Activated naive CD8-positive, alpha-beta T cell treated with anti-CD3 and anti-CD28 coated beads, Interleukin-2, amount 50 U/mL, for 16 hours (primary cell): ENCODE data around the gene CRACR2A.

Experiments
- DNase-seq: peaks from one replicate; pipeline ENCODE4 v3.0.0-alpha.2; 2020; ENCODE audit warnings: low read depth, low spot score

Gene CRACR2A

GRCh38 chr12:3752741-3753486 lies at the start of gene CRACR2A:
TSS of gene CRACR2A (minus strand) at chr12:3753109. CDS start at chr12:3696999, 56,110 bp downstream.
- peak; percentile 73 for DNase-seq

DNA sequence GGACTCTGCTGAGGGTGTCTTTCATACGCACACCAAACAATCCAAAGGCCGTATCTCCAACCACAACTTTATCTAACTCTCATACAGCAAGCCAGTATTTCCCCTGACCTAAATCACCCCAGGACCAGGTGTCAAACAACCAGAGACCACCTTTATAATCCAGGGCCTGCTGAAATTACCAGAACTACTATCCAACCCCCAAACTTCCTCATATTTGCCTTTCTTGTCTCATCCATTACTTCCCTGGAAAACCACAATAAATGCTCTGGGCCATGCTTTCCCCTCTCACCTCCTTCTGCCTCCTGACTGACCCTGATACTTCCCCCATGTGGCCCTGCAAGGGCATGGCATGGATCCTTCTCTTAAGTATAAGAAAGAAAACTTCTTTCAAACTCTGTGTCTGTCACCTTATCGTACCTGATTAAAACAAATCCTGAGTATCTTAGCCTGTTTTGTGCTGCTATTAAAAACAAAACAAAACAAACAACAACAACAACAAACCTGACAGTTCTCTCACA lies 44.7 kb upstream of the CRACR2A start:
- DNase-seq = no peak

DNA sequence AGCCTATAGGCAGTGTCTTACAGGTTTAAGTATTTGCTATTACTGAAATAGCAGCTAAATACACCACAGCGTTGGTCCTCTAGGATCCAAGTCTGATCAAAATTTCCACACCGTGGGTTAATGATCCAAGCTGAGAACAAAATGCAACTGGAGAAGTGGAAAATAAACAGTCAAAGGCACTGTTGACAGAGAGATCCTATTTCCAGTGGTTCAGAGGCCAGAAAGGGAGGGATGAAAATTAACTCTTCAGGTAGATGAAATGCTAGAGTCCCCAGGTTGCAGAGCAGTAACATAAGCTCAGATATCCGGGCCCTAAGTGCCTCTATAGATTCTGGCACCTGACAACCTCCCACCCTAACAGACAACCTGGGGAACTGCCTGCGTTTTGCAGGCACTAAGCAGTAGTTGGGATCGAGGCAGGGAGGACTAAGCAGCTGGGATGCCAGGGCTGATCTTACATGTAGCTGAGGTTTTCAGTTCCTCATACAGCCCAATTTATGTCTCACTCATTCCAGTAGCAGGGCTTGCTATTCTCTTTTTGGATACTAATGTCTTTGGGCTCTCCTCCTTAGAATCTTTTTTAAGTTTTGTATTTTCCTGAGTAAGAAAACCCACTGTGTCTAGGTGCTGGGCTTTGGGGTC lies 42.7 kb upstream of the CRACR2A start:
- DNase-seq = no peak

DNA sequence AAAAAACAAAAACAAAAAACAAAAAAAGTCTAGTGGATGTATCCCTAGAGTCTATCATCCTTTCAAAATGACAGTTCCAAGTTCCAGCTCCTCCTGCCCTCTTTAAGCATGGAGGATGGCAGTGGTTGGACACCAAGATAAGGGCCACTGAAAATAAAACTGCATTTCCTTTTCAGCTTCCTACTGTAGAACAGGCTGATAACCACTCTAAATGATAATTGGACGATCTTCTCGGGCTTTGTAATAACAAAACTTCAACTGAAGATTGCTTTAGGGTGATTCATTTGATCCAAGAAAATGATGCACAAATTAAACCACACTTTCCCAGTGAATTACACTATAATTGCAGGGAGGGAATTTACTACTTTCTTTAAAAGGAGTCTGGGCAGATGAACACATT lies 42.2 kb upstream of the CRACR2A start:
- no peak for DNase-seq

GRCh38 chr12:3792623-3793288 lies 39.8 kb upstream of the CRACR2A start:
- no peak for DNase-seq

GRCh38 chr12:3791256-3791874 lies 38.5 kb upstream of the CRACR2A start:
- no peak for DNase-seq

GRCh38 chr12:3790642-3791041 lies 37.7 kb upstream of the CRACR2A start:
- DNase-seq = no peak

GRCh38 chr12:3789838-3790237 lies 36.9 kb upstream of the CRACR2A start:
- no peak for DNase-seq

- no peak for DNase-seq
Observed at GRCh38 chr12:3777206-3777809, 24.4 kb upstream of the CRACR2A start.

DNA sequence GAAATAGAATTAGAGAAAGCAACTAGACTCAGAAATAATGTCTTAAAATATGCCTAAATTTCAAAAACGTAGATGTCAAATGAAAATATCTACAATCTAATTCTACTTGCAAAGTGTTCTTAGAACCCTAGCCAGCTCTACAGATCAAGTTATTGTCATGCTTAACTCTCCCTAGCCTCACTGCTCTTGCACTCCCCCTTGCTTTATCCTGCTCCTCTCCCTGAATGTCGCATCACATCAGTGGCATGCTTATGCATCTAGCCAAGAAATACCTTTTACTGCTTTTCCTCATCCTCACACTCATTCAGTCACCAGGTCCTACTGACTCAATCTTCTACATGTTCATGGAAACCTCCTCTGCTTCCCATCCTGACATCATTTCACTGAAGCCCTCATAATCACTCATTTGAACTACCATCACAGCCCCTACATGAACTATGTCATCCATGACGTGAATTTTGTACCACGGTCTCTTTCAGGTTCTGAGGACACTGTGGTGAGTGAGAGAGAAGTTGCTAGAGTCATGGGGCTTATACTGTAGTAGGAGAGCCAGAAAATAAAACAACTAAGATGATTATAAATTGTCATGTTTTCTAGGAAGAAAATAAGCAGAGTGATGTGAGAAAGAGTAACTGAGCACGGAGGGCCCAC lies 22.6 kb upstream of the CRACR2A start:
- no peak for DNase-seq

- DNase-seq = no peak
Observed at GRCh38 chr12:3772380-3772779, 19.5 kb upstream of the CRACR2A start.

GRCh38 chr12:3771853-3772252 lies 18.9 kb upstream of the CRACR2A start:
- DNase-seq = no peak

DNA sequence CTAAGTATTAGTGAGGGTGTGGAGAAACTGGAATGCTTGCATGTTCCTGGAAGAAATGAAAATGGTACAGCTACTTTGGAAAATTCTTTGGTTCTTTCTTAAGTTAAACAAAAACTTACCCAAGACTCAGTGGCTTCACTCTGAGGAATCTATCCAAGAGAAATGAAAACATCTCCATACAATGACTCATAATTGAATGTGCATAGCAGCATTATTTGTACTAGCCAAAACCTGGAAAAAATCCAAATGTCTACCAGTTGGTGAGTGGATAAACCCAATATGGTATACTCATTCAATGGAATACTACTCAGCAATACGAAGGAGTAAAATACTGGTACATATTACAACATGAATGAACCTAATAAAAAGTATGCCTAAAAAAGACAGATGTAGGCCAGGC lies 18.0 kb upstream of the CRACR2A start:
- DNase-seq = no peak

GRCh38 chr12:3768911-3769447 lies 16.1 kb upstream of the CRACR2A start:
- no peak for DNase-seq

DNA sequence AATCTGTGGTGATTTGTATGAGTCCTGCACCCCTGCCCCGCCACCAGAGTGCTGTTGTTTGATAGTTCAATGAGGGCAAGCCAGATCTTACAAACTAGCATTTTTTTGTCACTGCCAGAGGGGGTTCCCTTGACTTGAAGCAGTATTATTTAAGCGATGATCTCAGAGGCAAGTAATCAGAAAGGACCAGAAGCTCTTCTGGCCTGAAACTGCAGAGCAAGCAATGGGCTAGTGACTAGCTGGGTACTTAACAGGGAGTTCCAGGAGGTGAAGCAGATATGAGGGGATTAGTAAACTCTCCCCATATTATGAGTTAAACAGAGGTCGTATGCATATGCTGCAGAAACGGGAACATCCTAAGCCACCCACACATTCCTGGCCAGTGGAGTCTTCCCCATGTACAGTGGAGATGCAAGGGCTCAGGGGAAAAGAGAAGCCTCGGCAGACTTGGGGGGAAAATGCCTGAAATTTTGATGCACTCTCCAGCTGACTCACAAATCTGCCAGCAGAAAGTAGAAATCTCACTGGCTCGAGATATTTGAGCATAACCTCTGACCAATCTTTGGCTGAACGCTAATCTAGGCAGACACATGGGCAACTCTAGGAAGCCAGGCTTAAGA lies 8.3 kb upstream of the CRACR2A start:
- DNase-seq = no peak

DNA sequence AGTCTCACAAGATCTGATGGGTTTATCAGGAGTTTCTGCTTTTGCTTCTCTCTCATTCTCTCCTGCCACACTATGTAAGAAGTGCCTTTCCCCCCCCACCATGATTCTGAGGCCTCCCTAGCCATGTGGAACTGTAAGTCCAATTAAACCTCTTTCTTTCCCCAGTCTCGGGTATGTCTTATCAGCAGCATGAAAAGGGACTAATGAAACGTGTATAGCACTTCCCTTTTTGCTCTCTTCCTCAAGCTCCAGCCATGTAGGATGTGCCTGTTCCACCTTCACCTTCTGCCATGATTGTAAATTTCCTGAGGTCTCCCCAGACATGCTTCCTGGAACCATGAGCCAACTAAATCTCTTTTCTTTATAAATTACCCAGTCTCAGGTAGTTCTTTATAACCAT lies 7.0 kb upstream of the CRACR2A start:
- DNase-seq = no peak

- DNase-seq = no peak
Observed at GRCh38 chr12:3757261-3757660, 4.4 kb upstream of the CRACR2A start.

DNA sequence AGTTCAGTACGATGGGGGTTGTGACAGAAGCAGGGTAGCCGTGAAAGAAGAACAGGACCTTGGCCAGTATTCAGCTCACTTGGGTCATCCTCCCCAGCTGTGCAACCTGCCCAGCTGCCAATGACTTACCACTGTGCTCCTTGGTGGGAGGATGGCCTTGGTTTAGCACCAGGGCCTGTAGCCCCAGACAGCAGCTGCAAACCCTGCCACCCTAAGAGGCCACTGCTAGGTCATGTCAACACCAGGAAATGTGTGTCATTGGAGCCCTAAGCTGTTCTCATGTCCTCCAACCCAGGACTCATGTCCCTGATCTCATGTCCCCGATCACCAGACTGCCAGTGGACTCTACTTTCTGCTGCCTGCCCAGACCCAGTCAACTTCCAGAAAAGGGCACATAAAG lies 3.0 kb upstream of the CRACR2A start:
- no peak for DNase-seq

GRCh38 chr12:3753544-3754284 lies 805 bp upstream of the CRACR2A start:
- DNase-seq = no peak
